NK-92 treated with Interleukin-12 subunit alpha and Interleukin-12 subunit beta, amount 100 ng/mL, for 24 hours (cell line): ENCODE measurements around the gene DIRAS3.
"Not testable (repeated sequence)": the region's sequence is repeated elsewhere in the genome, so short reads cannot be mapped to it uniquely, and the experiment has no call there.

Source experiments
- DNase-seq: peaks from one replicate; lab custom pipeline; 2025; lab: John Stamatoyannopoulos, UW

The DIRAS3 gene

GRCh38 chr1:68024635-68025338 is 25.6 kb downstream of the DIRAS3 start:
- no peak for DNase-seq

GRCh38 chr1:68016381-68016780 is 34.0 kb downstream of the DIRAS3 start:
- DNase-seq: no peak

GRCh38 chr1:68015971-68016370 is 34.5 kb downstream of the DIRAS3 start:
- DNase-seq: no peak

GRCh38 chr1:68015369-68015768 is 35.1 kb downstream of the DIRAS3 start:
- DNase-seq: no peak

- DNase-seq: no peak
These were observed 37.1 kb downstream of the DIRAS3 start for GRCh38 chr1:68013351-68013750.

- no peak for DNase-seq
These were observed 38.6 kb downstream of the DIRAS3 start for GRCh38 chr1:68011657-68012375.

GRCh38 chr1:68010543-68010942 is 39.9 kb downstream of the DIRAS3 start:
- no peak for DNase-seq

GRCh38 chr1:68010090-68010489 is 40.3 kb downstream of the DIRAS3 start:
- DNase-seq: no peak

- not testable (repeated sequence) for DNase-seq
These were observed 46.8 kb downstream of the DIRAS3 start for GRCh38 chr1:68003626-68004025.

- DNase-seq: no peak
These were observed 50.2 kb downstream of the DIRAS3 start for GRCh38 chr1:68000191-68000590.

- DNase-seq: no peak
These were observed 52.7 kb downstream of the DIRAS3 start for GRCh38 chr1:67997746-67998145.
